Thyroid gland (tissue), 4 donors: ENCODE data around the gene PARM1.

Source experiments
- CTCF ChIP-seq, 6 experiments: fragments of 200-600 bp in 3 of 6; fragments of 450-650 bp in 3 of 6; sonication (generic) in 3 of 6; IDR thresholded peaks; one replicate each; pipeline ENCODE4 v1.5.1; 2016 to 2019; ENCODE audit warnings: antibody characterized with exemption in 6 of 6, mild to moderate bottlenecking in 2 of 6, inconsistent platforms in 1 of 6, moderate library complexity in 1 of 6
- POLR2A ChIP-seq, 2 donors: fragments of 450-650 bp; IDR thresholded peaks; one replicate each; pipeline ENCODE4 v1.6.1; 2017; ENCODE audit warnings: antibody characterized with exemption in 2 of 2, mild to moderate bottlenecking in 2 of 2, moderate library complexity in 1 of 2

- TF ChIP-seq POLR2A (IDR thresholded peaks at IDR 0.05) (no peak), CTCF (IDR thresholded peaks at IDR 0.05) (no peak)
Observed at GRCh38 chr4:75058486-75058885, 125.6 kb downstream of the PARM1 start.
